Karpas-422 (cell line): Measurements from ENCODE around the gene WIZ. TPM values are rescaled to one million over a fixed set of nuclear protein-coding genes. Genes with fewer than 3 reads are reported as not detected.
"Not testable (repeated sequence)": the region's sequence is repeated elsewhere in the genome, so short reads cannot be mapped to it uniquely, and the experiment has no call there.

Source experiments
- DNase-seq: peaks from one replicate; pipeline ENCODE4 v3.0.0-alpha.2; 2015
- H2AFZ ChIP-seq: fragments of 200-600 bp; sonication (generic); 2 replicates; pipeline ENCODE4 v1.6.1; 2014; ENCODE audit warnings: antibody characterized with exemption, low read length, mixed read lengths
- H3K27ac ChIP-seq: fragments of 200-600 bp; sonication (generic); 2 replicates; pipeline ENCODE4 v1.5.1; 2014; ENCODE audit warnings: mild to moderate bottlenecking, low read length, moderate library complexity
- H3K27me3 ChIP-seq: fragments of 200-600 bp; sonication (generic); 2 replicates; pipeline ENCODE4 v1.6.1; 2014; ENCODE audit warnings: low read length, mixed read lengths
- H3K36me3 ChIP-seq: fragments of 200-600 bp; sonication (generic); 2 replicates; pipeline ENCODE4 v1.6.1; 2014; ENCODE audit warnings: low read length, mixed read lengths; ENCODE audit not compliant: insufficient read depth
- H3K4me1 ChIP-seq: fragments of 200-600 bp; sonication (generic); 2 replicates; pipeline ENCODE4 v1.6.1; 2014; ENCODE audit warnings: mild to moderate bottlenecking, low read length, mixed read lengths
- H3K4me2 ChIP-seq: fragments of 200-600 bp; sonication (generic); 2 replicates; pipeline ENCODE4 v1.6.1; 2014; ENCODE audit warnings: low read length, low read depth, mild to moderate bottlenecking; ENCODE audit not compliant: poor library complexity, severe bottlenecking
- H3K4me3 ChIP-seq: fragments of 200-600 bp; sonication (generic); 2 replicates; pipeline ENCODE4 v1.5.1; 2014; ENCODE audit warnings: mild to moderate bottlenecking, antibody characterized with exemption, low read length, mixed read lengths
- H3K79me2 ChIP-seq: fragments of 200-600 bp; sonication (generic); 2 replicates; pipeline ENCODE4 v1.6.1; 2014; ENCODE audit warnings: mild to moderate bottlenecking, low read length, mixed read lengths
- H3K9ac ChIP-seq: fragments of 200-600 bp; sonication (generic); 2 replicates; pipeline ENCODE4 v1.6.0; 2014; ENCODE audit warnings: low read length
- H3K9me2 ChIP-seq: fragments of 200-600 bp; sonication (generic), shearing (Covaris generic); replicated peaks from 2 replicates; pipeline ENCODE4 v1.6.0; 2014; ENCODE audit warnings: mild to moderate bottlenecking, low read length, moderate library complexity; ENCODE audit not compliant: insufficient read depth
- H3K9me3 ChIP-seq: fragments of 300-700, 200-600 bp; sonication (generic); 2 replicates; pipeline ENCODE4 v1.6.1; 2014; ENCODE audit warnings: low read length, mixed read lengths
- H4K20me1 ChIP-seq: fragments of 200-600 bp; sonication (generic); 2 replicates; pipeline ENCODE4 v1.6.1; 2014; ENCODE audit warnings: mild to moderate bottlenecking, antibody characterized with exemption, low read length, low read depth; ENCODE audit not compliant: insufficient read depth
- total RNA-seq: library from RNA; depleted of rRNA; stranded (reverse); fragments of >200 nt; shearing (Covaris generic); gene quantifications from 2 replicates; pipeline ENCODE4 v1.2.3, GENCODE V29; 2014; ENCODE audit warnings: low replicate concordance

The WIZ gene
- total RNA-seq, 1 experiment from 2014 or later, result 5.4 TPM

GRCh38 chr19:15418579-15419412, 31.0 kb downstream of the WIZ start, which contains the start of gene AKAP8L:
TSS of gene AKAP8L (minus strand) at chr19:15418988. CDS start at chr19:15418923, 65 bp downstream.
- H3K79me2 ChIP-seq, result peaks cover 47% of the 10 kb centered on the region
- no peaks in the 10 kb centered on the region for H3K9me2 ChIP-seq
- peak within 1 kb of the TSS; percentile 92 for H3K4me2 ChIP-seq
- peak within 1 kb of the TSS; percentile 67 for H3K27ac ChIP-seq
- H3K36me3 ChIP-seq, result peaks cover 23% of the 10 kb centered on the region
- no peaks in the 10 kb centered on the region for H3K27me3 ChIP-seq
- H4K20me1 ChIP-seq, result peaks cover 29% of the 10 kb centered on the region; the same call in 1 of the 2 replicates
- H2AFZ ChIP-seq, result 0 out of 2 replicates have a peak within 1 kb of the TSS, but pooled peaks have one; percentile 57
- H3K4me1 ChIP-seq, result peaks cover 20% of the 10 kb centered on the region
- no peaks in the 10 kb centered on the region for H3K9me3 ChIP-seq
- H3K9ac ChIP-seq, result peak within 1 kb of the TSS; percentile 94
- peak within 1 kb of the TSS; percentile 94 for H3K4me3 ChIP-seq
- peak; percentile 99 for DNase-seq

GRCh38 chr19:15418231-15418578, 31.6 kb downstream of the WIZ start:
- no peaks in the 10 kb centered on the region for H3K27me3 ChIP-seq
- H2AFZ ChIP-seq, result no peak overlapping the region
- peak overlapping the region; percentile 94 for H3K9ac ChIP-seq
- peaks cover 17% of the 10 kb centered on the region for H3K36me3 ChIP-seq
- peak overlapping the region; percentile 67 for H3K27ac ChIP-seq
- no peaks in the 10 kb centered on the region for H3K9me2 ChIP-seq
- H3K4me2 ChIP-seq, result peak overlapping the region; percentile 92
- peak overlapping the region; percentile 94 for H3K4me3 ChIP-seq
- H4K20me1 ChIP-seq, result peaks cover 34% of the 10 kb centered on the region; the same call in 1 of the 2 replicates
- peaks cover 20% of the 10 kb centered on the region for H3K4me1 ChIP-seq
- H3K79me2 ChIP-seq, result peaks cover 53% of the 10 kb centered on the region
- DNase-seq, result no peak
- no peaks in the 10 kb centered on the region for H3K9me3 ChIP-seq

DNA sequence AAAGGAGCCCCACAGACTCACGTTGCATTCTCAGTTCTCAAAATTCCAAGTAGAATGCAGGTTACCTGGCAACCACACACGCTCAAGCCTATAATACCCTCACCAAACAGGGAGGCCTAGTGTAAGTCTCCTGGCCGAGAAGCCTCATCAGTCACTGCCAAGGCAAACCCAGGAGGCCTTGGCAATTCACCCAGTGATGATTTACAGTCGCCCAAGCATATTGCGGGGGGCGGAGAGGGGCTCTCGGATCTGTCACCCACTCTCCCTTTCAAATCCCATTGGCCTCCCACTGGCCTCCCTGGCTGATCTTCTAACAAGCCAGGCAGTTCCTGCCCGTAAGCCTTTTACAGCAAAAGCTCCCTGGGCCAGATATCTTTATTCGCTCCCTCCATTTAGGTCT, 32.1 kb downstream of the WIZ start:
- Histone ChIP-seq H3K27ac (peak overlapping the region; percentile 67), H4K20me1 (peaks cover 39% of the 10 kb centered on the region; the same call in 1 of the 2 replicates), H3K9ac (peak overlapping the region; percentile 94), H3K4me3 (peak overlapping the region; percentile 94), H3K36me3 (peaks cover 14% of the 10 kb centered on the region; the same call in 1 of the 2 replicates), H3K9me3 (no peaks in the 10 kb centered on the region), H2AFZ (no peak overlapping the region), H3K79me2 (peaks cover 58% of the 10 kb centered on the region), H3K27me3 (no peaks in the 10 kb centered on the region), H3K4me1 (peaks cover 20% of the 10 kb centered on the region), H3K4me2 (peak overlapping the region; percentile 92), H3K9me2 (no peaks in the 10 kb centered on the region)
- no peak for DNase-seq

GRCh38 chr19:15412832-15413231, 36.9 kb downstream of the WIZ start:
- H3K9me2 ChIP-seq, result no peaks in the 10 kb centered on the region
- peaks cover 98% of the 10 kb centered on the region for H3K79me2 ChIP-seq
- H3K9me3 ChIP-seq, result no peaks in the 10 kb centered on the region
- no peak overlapping the region for H3K9ac ChIP-seq
- no peak for DNase-seq
- peaks cover 13% of the 10 kb centered on the region for H3K4me1 ChIP-seq
- H3K36me3 ChIP-seq, result peaks cover 31% of the 10 kb centered on the region; the same call in 1 of the 2 replicates
- no peak overlapping the region for H3K4me3 ChIP-seq
- H3K4me2 ChIP-seq, result no peak overlapping the region
- H3K27me3 ChIP-seq, result no peaks in the 10 kb centered on the region
- no peak overlapping the region for H2AFZ ChIP-seq
- no peak overlapping the region for H3K27ac ChIP-seq
- H4K20me1 ChIP-seq, result peaks cover 62% of the 10 kb centered on the region; the same call in 1 of the 2 replicates

DNA sequence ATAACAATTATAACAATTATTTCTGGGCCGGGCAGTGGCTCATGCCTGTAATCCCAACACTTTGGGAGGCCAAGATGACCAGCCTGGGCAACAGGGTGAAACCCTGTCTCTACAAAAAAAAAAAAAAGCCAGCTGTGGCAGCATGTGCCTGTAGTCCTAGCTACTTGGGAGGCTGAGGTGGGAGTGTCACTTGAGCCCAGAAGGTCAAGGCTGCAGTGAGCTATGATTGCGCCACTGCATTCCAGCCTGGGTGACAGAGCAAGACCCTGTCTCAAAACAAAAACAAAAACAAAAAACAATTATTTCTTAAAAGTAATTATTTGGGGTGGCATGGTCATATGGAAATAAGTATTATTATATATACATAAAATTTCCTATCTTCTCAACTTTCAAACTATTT, 38.4 kb downstream of the WIZ start:
- Histone ChIP-seq H3K79me2 (peaks cover 98% of the 10 kb centered on the region), H3K36me3 (peaks cover 21% of the 10 kb centered on the region; the same call in 1 of the 2 replicates), H4K20me1 (peaks cover 58% of the 10 kb centered on the region; the same call in 1 of the 2 replicates)
- DNase-seq, H3K9me2 ChIP-seq, H3K4me3 ChIP-seq, H3K4me1 ChIP-seq, H3K27ac ChIP-seq, H2AFZ ChIP-seq, H3K9me3 ChIP-seq, H3K27me3 ChIP-seq, H3K4me2 ChIP-seq, H3K9ac ChIP-seq: not testable (repeated sequence)

- Histone ChIP-seq H3K9ac (no peak overlapping the region), H3K9me3 (no peaks in the 10 kb centered on the region), H3K27ac (no peak overlapping the region), H3K4me1 (peaks cover 12% of the 10 kb centered on the region), H3K4me2 (no peak overlapping the region), H3K9me2 (no peaks in the 10 kb centered on the region), H3K27me3 (no peaks in the 10 kb centered on the region), H4K20me1 (peaks cover 51% of the 10 kb centered on the region), H3K4me3 (no peak overlapping the region), H3K79me2 (peaks cover 87% of the 10 kb centered on the region), H3K36me3 (peaks cover 23% of the 10 kb centered on the region), H2AFZ (no peak overlapping the region)
- no peak for DNase-seq
Measured at GRCh38 chr19:15404780-15405211, 45.0 kb downstream of the WIZ start.

GRCh38 chr19:15404097-15404779, 45.5 kb downstream of the WIZ start:
- Histone ChIP-seq H3K4me1 (peaks cover 12% of the 10 kb centered on the region), H3K36me3 (peaks cover 18% of the 10 kb centered on the region), H3K79me2 (peaks cover 84% of the 10 kb centered on the region), H3K4me2 (no peak overlapping the region), H3K27ac (no peak overlapping the region), H3K4me3 (no peak overlapping the region), H3K9me2 (no peaks in the 10 kb centered on the region), H3K27me3 (no peaks in the 10 kb centered on the region), H3K9ac (no peak overlapping the region), H2AFZ (no peak overlapping the region), H3K9me3 (no peaks in the 10 kb centered on the region), H4K20me1 (peaks cover 46% of the 10 kb centered on the region)
- DNase-seq, result no peak

DNA sequence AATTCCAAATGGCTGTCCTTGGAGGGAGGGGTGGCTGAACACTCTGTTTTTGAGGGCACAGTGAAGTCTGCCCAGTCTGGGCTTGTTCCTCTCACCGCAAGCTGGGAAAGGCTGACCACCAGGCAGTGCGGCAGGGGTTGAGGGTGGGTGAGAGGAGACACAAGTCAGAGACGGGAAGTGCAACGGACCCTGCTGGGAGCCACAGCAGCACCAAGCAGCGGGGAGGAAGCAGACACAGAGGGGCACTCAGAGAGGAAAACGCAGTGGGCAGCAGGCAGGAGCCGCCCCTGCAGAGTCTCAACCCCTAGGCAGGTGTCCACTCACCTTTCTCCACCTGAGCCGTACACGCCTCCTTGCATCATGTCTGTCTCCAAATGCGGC, 46.6 kb downstream of the WIZ start:
- Histone ChIP-seq H3K79me2 (peaks cover 73% of the 10 kb centered on the region), H2AFZ (no peak overlapping the region)

More for the DNA sequence above, 46.6 kb downstream of the WIZ start:
- H3K4me3 ChIP-seq, result no peak overlapping the region
- no peak overlapping the region for H3K27ac ChIP-seq
- peaks cover 44% of the 10 kb centered on the region for H4K20me1 ChIP-seq
- H3K4me2 ChIP-seq, result no peak overlapping the region
- no peaks in the 10 kb centered on the region for H3K27me3 ChIP-seq
- H3K9me2 ChIP-seq, result no peaks in the 10 kb centered on the region
- DNase-seq, result no peak
- peaks cover 12% of the 10 kb centered on the region for H3K4me1 ChIP-seq
- peaks cover 16% of the 10 kb centered on the region for H3K36me3 ChIP-seq
- no peaks in the 10 kb centered on the region for H3K9me3 ChIP-seq
- H3K9ac ChIP-seq, result no peak overlapping the region
